ENCODE results near the gene CTBP1. TPM values are rescaled to one million over a fixed set of nuclear protein-coding genes. Genes with fewer than 3 reads are reported as not detected.

Gene CTBP1
- total RNA-seq, 1 experiment from 2014 or later = 136 TPM

GRCh38 chr4:1178300-1179088 is 70.4 kb downstream of the CTBP1 start:
- Mint-ChIP-seq H3K27me3 (ENCODE audit: low read depth) (peaks cover 77% of the 10 kb centered on the region), H3K4me3 (no peak overlapping the region; a peak in 1 of 5 replicates), H3K27ac (no peak overlapping the region), H3K4me1 (no peaks in the 10 kb centered on the region), H3K9me3 (peaks cover 24 to 26% of the 10 kb centered on the region in 2 experiments), H3K36me3 (ENCODE audit: insufficient read depth in 1 of 3, low read depth in 3 of 3) (peaks cover 2 to 4% (median 3%) of the 10 kb centered on the region in 3 experiments; a peak in 3 of 7 replicates)
- H4K91ac ChIP-seq (ENCODE audit: insufficient read length, low read depth, low read length) = no peak overlapping the region
- no peak overlapping the region for H2BK15ac ChIP-seq (ENCODE audit: low read depth, low read length)
- no peak for TF ChIP-seq CTCF (conservative IDR thresholded peaks at IDR 0.05)
- H2AFZ ChIP-seq (ENCODE audit: low read length) = no peak overlapping the region
- no peak overlapping the region for H2BK12ac ChIP-seq (ENCODE audit: insufficient read length, low read depth, low read length)
- no peak overlapping the region for H3K23ac ChIP-seq (ENCODE audit: insufficient read length, low read depth, low read length)
- no peak overlapping the region for H3K4me2 ChIP-seq (ENCODE audit: insufficient read depth, insufficient read length, low read length)
- no peaks in the 10 kb centered on the region for H3K79me1 ChIP-seq (ENCODE audit: insufficient read depth, low read depth, low read length, poor library complexity, severe bottlenecking)
- H3K18ac ChIP-seq (ENCODE audit: insufficient read length, low read depth, low read length) = no peak overlapping the region
- H3K9ac ChIP-seq (ENCODE audit: extremely low read depth, insufficient read length, low read length) = no peak overlapping the region
- no peak overlapping the region for H2AK5ac ChIP-seq (ENCODE audit: insufficient read length, low read length)
- H2BK5ac ChIP-seq (ENCODE audit: insufficient read length, low read length) = no peak overlapping the region
- H3K27ac ChIP-seq (ENCODE audit: insufficient read length, low read depth, low read length) = no peak overlapping the region
- no peak overlapping the region for H4K8ac ChIP-seq (replicated peaks; ENCODE audit: insufficient read length, low read depth, low read length)
- H3K4me1 ChIP-seq (ENCODE audit: insufficient read depth, low read length) = no peaks in the 10 kb centered on the region
- H3T11ph ChIP-seq (ENCODE audit: low read length) = no peak overlapping the region
- no peaks in the 10 kb centered on the region for H4K20me1 ChIP-seq (ENCODE audit: control insufficient read depth, insufficient read depth, insufficient read length)
- WGBS (ENCODE audit: extremely low coverage, insufficient read length, low lambda C conversion rate) = no CpG with 5 or more reads among the region's 11 CpGs
- H3K56ac ChIP-seq (ENCODE audit: insufficient read length, low read depth, low read length) = no peak overlapping the region
- H3K79me2 ChIP-seq (ENCODE audit: insufficient read depth, low read length) = no peaks in the 10 kb centered on the region
- H2BK120ac ChIP-seq (ENCODE audit: low read depth, low read length, poor library complexity, severe bottlenecking) = no peak overlapping the region
- no peak for DNase-seq
- H2BK20ac ChIP-seq (ENCODE audit: low read depth, low read length, poor library complexity, severe bottlenecking) = no peak overlapping the region
- H4K5ac ChIP-seq (ENCODE audit: insufficient read length, low read depth, low read length) = no peak overlapping the region
- H3K9me3 ChIP-seq (ENCODE audit: control insufficient read depth, low read depth, low read length) = peaks cover 10% of the 10 kb centered on the region
- H3K23me2 ChIP-seq (ENCODE audit: insufficient read length, low read depth, low read length, poor library complexity, severe bottlenecking) = no peaks in the 10 kb centered on the region
- H3K14ac ChIP-seq (ENCODE audit: insufficient read depth, low read length) = no peak overlapping the region
- no peak overlapping the region for H3K4ac ChIP-seq (ENCODE audit: low read depth, low read length)
- H3K27me3 ChIP-seq (ENCODE audit: insufficient read depth, low read length) = no peaks in the 10 kb centered on the region; the same call in 1 of the 2 replicates

All from H9 (cell line).